H1 (cell line): ENCODE measurements around the gene KLHL30. TPM values are rescaled to one million over a fixed set of nuclear protein-coding genes. Genes with fewer than 3 reads are reported as not detected.

Experiments
- CHD7 ChIP-seq: fragments of 300-600 bp; sonication (generic); IDR thresholded peaks from 2 replicates; pipeline ENCODE4 v1.7.1; 2012; ENCODE audit warnings: low read length, moderate library complexity, mild to moderate bottlenecking, inconsistent platforms; ENCODE audit not compliant: insufficient replicate concordance
- CREB1 ChIP-seq: IDR thresholded peaks from 2 replicates; pipeline ENCODE4 v1.6.1; 2012; ENCODE audit warnings: inconsistent platforms
- CTCF ChIP-seq, 3 experiments: IDR thresholded peaks; 1 replicate in 2 of 3; 2 replicates in 1 of 3; pipeline versions ENCODE4 v1.5.1 to v1.6.1; 2011; ENCODE audit warnings: low read length in 3 of 3, mild to moderate bottlenecking in 3 of 3, inconsistent platforms in 2 of 3, low read depth in 1 of 3, moderate library complexity in 1 of 3; ENCODE audit not compliant: insufficient read depth in 1 of 3; ENCODE audit errors: control extremely low read depth in 1 of 3
- EP300 ChIP-seq, 2 experiments: IDR thresholded peaks; 1 replicate in 1 of 2; 2 replicates in 1 of 2; pipeline ENCODE4 v1.6.1; 2011 to 2012; ENCODE audit warnings: low read depth in 2 of 2, low read length in 2 of 2, mild to moderate bottlenecking in 2 of 2, borderline replicate concordance in 1 of 2, inconsistent platforms in 1 of 2, moderate library complexity in 1 of 2
- JUND ChIP-seq: IDR thresholded peaks from 2 replicates; pipeline ENCODE4 v1.6.1; 2011; ENCODE audit warnings: mild to moderate bottlenecking, improper control_type of control experiment, low read length
- MAFK ChIP-seq: IDR thresholded peaks from 2 replicates; pipeline ENCODE4 v1.6.1; 2012; ENCODE audit warnings: low read depth, mild to moderate bottlenecking, improper control_type of control experiment, low read length
- SRF ChIP-seq: IDR thresholded peaks from 2 replicates; pipeline ENCODE4 v1.6.1; 2011; ENCODE audit warnings: mild to moderate bottlenecking, low read depth, low read length, moderate library complexity
- TAF1 ChIP-seq: IDR thresholded peaks from 2 replicates; pipeline ENCODE4 v1.6.1; 2011; ENCODE audit warnings: mild to moderate bottlenecking, low read depth, low read length
- polyA plus RNA-seq, 7 experiments: library from polyadenylated mRNA; depleted of rRNA in 3 of 7; stranded (reverse) in 5 of 7; unstranded in 2 of 7; fragments of >200 nt in 5 of 7; fragments of 200-250 nt in 2 of 7; gene quantifications; 1 replicate in 5 of 7; 2 replicates in 1 of 7; 4 replicates in 1 of 7; pipeline versions ENCODE4 v1.2.1 to v1.2.3, GENCODE V29; 2011 to 2013; ENCODE audit warnings: missing spikeins in 2 of 7, mixed read lengths in 2 of 7
- total RNA-seq: library from RNA; stranded (reverse); fragmentation: NEBNext Ultra II Directional; extraction: Animal tissue kit (Norgen Biotek cat#: 25700); gene quantifications from 2 replicates; pipeline ENCODE4 v1.2.1, GENCODE V29; 2021

Gene KLHL30
- total and polyA plus RNA-seq, 2 of the 8 experiments (the other 6 are each of a cell fraction or from before 2014, with no cell fraction given) = not detected

GRCh38 chr2:238158509-238159070 is 20.1 kb downstream of the KLHL30 start, which contains the start of gene ERFE (continued):
- TF ChIP-seq CTCF (IDR thresholded peaks at IDR 0.05; ENCODE audit: control extremely low read depth in 1 of 3, insufficient read depth in 1 of 3, low read depth in 1 of 3, low read length in 3 of 3) (peak in 1 of 3 experiments; percentile 44; a peak in 2 of 4 replicates), JUND (no peak), EP300 (IDR thresholded peaks at IDR 0.05; ENCODE audit: borderline replicate concordance in 1 of 2, low read depth in 2 of 2, low read length in 2 of 2) (no peak), CHD7 (no peak), TAF1 (no peak), MAFK (no peak), SRF (no peak), CREB1 (no peak)
